NAMALWA (cell line): ENCODE data around the gene VPS52.
A peak's percentile ranks its signal among the peaks of the same experiment; 100 is the strongest.

Source experiments
- DNase-seq: peaks from one replicate; pipeline ENCODE4 v3.0.0-alpha.2; 2015; ENCODE audit warnings: low spot score

Gene VPS52

DNA sequence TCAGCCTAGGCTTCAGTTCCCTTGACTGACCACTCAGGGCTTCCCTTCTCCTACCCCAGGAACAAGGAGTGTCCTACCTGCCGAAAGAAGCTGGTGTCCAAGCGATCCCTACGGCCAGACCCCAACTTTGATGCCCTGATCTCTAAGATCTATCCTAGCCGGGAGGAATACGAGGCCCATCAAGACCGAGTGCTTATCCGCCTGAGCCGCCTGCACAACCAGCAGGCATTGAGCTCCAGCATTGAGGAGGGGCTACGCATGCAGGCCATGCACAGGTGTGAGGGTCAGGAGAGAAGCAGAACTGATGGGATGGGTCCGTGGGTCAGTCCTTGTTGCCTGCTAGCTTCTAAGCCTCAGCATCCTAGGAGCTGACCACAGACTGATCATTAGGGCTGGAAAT lies 61.8 kb downstream of the VPS52 start:
- no peak for DNase-seq

DNA sequence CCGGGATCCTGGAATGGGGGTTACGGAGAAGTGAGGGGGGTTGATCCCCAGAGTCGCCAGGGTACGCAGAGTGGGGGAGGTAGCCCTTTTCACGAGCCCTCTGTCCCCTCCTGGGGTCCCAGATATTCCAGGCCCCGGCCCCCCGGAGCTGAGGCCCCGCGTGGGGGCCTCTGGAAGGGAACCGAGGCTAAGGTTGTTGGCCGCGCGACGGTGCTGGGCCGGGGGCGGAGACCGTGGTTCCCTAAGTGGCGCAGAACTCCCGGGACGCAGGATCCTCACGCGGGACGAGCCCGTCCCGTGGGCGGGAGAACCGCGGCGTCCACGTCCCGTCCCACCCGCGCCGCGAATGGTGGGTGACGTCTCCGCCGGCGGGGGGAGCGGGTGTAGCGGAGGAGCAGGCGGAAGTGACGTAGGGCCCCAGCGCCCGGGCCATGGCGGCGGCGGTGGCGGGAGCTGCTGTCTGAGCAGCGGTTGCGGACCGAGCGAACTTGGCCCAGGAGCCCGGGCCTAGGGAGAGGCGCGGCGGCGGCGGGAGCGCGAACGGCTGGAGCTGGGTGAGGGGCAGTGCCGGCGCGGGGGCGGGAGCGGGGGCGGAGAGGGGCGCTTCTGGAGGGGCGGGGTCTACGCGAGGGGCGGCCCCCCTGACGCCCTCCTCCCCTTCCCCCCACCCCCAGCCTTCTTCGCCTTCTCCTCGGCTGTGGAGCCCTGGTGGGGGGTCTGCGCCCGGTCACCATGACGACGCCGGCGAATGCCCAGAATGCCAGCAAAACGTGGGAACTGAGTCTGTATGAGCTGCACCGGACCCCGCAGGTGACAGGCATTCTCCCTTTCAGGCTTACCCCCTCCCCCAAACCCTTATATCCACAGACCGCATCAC lies 63.3 kb downstream of the VPS52 start, which contains the start of gene RING1:
Gene RING1, plus strand, starts transcription at position 410 of the 877 bp plus-strand sequence. Its CDS starts 323 bp downstream, at position 733.
- DNase-seq = peak; percentile 76

GRCh38 chr6:33207552-33208090 lies 64.1 kb downstream of the VPS52 start:
- DNase-seq = no peak

DNA sequence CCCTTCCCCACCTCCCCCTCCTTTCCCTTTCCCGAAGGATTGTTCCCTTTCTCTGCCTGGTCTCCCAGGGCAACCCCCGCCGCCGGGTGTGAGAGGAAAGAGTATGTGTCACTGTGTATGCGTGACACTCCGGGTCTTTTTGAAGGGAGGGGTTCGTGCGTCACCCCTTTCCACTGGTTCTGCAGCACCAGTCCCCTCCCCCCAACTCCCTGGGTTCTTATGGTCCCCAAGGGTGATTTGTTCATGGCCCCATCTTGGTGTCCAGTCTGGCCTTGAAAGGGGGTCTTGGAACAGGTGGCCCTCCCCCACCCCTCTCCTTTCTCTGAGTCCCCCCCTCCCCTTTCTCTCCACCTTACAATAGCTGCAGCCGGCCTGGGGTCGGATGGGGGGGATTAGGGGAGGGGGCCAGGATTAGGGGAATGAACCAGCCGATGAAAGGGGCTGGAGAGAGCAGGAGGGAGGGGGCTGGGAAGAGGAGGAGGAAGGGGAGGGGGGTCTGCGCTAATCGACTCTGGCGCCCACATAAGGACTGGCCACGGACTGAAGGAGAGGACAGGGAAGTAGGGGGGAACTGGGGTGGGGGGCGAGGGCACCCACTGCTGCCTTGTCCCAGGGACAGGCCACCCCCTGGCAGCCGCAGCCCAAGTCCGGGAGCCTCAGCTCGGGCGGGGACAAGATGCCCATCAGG lies 64.7 kb downstream of the VPS52 start:
- no peak for DNase-seq

DNA sequence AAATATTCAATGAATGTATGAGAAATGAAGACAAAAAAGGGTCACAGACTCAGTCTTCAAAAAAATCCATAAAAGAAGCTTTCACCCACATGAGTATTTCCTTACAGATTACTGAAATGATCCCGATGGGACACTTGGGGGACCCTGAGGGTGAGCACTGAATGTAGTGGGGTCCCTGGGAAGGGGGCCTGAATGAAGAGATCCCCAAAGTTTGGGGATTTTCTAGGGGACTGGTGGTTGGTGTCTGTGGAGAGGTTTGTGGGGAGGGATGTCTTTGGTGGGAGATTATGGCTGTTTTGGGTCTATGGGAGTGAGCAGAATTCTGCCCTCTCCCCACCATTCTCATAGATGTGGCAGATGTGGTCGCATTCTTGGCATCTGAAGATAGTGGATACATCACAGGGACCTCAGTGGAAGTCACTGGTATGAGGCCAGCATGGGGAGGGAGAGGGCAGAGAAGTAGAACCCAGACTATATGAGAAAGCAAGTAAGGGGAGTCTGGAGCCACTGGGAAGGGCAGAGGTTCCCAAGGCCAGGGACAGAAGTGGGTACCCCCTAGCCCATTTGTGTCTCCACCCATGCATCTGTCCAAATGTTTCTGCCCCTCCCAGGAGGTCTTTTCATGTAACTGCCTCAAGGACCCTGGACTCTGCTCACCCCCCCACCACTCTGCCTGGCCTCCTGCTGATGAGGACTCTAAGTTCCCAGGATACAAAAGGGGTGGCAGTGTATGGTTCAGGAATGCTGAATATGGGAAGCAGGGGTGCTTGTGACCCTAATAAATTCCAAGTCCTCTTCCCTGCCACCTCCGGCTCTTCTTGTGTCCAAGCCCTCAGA lies 65.4 kb downstream of the VPS52 start:
- DNase-seq = no peak

DNA sequence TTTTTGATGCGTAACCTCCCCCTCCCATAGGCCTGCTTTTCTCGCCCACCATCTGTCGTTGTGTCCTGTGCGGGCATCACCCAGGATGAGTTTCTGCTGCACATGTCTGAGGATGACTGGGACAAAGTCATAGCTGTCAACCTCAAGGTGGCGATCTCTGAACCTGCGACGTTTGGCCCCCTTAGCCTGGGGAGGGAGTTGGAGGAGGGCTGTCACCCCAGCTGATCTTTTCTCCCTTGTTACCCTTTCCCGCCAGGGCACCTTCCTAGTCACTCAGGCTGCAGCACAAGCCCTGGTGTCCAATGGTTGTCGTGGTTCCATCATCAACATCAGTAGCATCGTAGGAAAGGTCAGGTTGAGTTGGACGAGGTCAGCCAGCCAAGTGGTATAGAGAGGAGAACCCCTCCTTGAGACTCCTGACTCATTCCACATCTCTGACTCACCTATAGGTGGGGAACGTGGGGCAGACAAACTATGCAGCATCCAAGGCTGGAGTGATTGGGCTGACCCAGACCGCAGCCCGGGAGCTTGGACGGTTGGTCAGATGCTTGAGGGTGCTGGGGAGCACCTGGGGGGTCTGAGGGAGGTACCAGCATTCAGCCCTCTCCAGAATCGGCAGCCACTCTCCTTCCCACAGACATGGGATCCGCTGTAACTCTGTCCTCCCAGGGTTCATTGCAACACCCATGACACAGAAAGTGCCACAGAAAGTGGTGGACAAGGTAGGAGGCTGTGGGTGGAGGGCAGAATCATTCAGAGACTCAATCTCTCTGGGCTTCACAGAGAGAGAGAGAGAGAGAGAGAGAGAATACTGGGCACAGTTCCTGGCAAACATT lies 66.3 kb downstream of the VPS52 start:
- peak; percentile 71 for DNase-seq

GRCh38 chr6:33204415-33205190 lies 67.1 kb downstream of the VPS52 start, which contains the start of gene HSD17B8:
Gene HSD17B8 (plus strand): TSS chr6:33204655. CDS start chr6:33204669, 14 bp downstream.
- peak; percentile 95 for DNase-seq

GRCh38 chr6:33204165-33204414 lies 67.6 kb downstream of the VPS52 start:
- no peak for DNase-seq

DNA sequence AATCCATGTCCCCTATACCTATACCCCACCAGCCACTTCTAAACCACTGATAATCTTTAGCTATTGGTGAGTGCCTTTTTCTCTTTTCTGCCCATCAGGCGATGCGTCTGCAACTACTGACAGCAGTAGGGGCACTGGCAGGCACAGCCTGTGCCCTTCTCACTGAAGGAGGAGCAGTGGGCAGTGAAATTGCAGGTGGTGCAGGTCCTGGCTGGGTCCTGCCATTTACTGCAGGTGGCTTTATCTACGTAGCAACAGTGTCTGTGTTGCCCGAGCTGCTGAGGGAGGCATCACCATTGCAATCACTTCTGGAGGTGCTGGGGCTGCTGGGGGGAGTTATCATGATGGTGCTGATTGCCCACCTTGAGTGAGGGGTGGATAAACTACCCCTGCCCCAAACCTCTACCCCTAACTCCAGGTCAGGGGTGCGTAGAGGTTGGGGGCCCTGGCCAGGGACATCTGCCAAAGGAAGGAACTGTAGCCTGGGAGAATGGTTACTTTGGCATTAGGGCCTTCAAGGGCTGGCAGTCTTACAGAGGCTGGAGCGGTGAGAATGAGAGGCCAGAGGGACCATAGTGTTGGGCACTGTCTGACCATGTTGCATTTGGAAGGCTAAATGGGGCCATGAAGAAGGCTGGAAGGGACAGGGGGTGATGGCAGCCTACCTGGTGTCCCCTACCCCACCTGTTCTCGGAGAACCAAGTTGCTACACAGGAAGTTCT lies 68.1 kb downstream of the VPS52 start:
- DNase-seq = no peak

GRCh38 chr6:33202799-33203198 lies 68.9 kb downstream of the VPS52 start:
- DNase-seq = no peak

- no peak for DNase-seq
Observed at GRCh38 chr6:33201935-33202334, 69.7 kb downstream of the VPS52 start.

GRCh38 chr6:33201147-33201545 lies 70.5 kb downstream of the VPS52 start:
- DNase-seq = no peak
